Activated naive CD4-positive, alpha-beta T cell treated with anti-CD3 and anti-CD28 coated beads, Interleukin-2, amount 50 U/mL, for 16 hours (primary cell): Measurements from ENCODE around the gene BLACAT1.
"Not testable (repeated sequence)": the region's sequence is repeated elsewhere in the genome, so short reads cannot be mapped to it uniquely, and the experiment has no call there.

ENCODE experiments used
- DNase-seq: peaks from one replicate; pipeline ENCODE4 v3.0.0-alpha.2; 2020

Gene BLACAT1

DNA sequence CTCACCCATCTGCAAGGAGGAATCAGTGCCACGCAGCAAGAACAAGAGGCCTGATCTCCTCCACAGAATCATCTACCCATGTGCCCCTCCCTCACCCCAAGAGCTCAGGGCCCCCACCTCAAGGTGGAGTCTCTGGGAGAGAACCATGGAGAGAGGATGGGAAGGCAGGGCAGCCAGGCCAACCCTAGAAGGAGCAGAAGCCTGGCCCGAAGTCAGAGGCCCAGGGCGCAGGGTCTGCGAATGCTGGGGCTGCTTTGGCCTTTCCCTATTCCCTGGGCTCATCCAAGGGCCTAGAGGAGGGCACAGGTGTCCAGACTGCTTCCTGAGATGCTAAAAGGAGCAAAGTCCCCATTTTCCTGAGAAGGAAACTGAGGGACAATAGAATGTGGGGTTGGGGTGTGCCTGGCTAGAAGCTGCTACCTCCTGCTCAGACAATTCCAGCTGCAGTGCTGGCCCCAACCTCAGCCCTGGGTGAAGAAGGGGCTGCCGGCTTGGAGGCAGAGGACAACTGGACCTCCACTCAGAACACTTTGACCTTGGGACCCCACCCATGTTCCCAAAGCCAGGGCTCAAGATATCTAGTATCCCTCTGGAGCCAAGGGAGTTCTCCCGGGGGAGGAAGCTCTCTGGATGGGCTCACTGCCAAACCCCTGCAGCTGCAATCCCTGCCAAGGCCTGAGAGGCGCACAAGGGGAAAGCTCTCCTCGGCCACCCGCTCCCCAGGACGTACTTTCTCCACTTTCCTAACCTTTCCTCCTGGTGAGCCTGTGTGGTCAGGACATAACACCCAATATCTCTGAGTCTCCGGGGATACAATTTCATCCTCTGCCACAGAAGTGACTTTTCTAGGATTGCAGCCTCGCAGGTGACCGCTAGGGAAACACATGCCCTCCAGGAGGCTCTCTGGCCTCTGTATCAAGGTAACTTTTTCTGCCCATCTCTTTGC, 17.4 kb downstream of the BLACAT1 start:
- no peak for DNase-seq

DNA sequence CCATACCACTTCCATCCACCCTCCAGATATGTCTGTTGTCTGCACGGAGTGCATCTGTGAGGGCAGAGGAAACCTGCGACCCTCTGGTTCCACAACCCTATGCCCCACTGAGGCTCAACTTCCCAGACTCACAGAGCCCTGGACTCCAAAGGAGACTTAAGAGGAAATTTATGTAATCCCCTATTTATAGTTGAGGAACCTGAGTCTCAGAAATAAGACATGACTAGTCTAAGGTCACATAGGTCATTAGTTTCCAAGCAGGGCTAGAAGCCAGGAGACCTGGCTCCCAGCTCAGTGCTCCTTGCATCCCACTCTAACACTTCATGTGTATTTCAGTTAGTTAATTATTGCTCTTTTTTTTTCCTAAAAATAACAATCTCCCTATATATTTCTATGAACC, 18.3 kb downstream of the BLACAT1 start:
- no peak for DNase-seq

DNA sequence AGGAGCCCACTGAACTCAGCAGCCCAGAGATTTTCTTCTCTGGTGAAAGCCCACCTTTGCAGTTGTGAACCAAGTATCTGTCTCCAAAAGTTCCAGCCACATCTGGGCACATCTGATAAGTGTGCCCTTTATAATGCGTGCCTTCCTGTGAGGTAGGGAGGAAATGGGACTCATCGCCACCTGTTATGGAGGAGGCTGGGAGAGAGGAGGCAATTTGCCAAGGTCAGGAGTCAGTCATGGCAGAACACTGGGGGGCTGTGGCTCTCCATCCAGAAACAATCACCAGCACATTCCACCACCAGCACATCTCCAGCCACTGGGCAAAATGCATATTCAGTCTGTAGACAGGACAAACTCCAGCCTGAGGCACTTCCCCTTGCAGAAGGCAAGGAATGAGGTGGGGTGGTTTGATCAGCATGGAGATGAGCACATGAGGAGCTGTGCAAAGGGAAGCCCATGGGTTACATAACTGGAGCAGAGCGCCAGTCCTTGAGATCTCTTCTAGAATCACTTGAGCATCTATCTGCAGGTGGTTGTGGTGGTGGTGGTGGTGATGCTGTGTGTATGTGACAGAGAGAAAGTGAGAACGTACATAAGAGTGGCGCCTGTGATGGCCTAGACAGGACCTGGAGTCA, 19.0 kb downstream of the BLACAT1 start:
- no peak for DNase-seq

DNA sequence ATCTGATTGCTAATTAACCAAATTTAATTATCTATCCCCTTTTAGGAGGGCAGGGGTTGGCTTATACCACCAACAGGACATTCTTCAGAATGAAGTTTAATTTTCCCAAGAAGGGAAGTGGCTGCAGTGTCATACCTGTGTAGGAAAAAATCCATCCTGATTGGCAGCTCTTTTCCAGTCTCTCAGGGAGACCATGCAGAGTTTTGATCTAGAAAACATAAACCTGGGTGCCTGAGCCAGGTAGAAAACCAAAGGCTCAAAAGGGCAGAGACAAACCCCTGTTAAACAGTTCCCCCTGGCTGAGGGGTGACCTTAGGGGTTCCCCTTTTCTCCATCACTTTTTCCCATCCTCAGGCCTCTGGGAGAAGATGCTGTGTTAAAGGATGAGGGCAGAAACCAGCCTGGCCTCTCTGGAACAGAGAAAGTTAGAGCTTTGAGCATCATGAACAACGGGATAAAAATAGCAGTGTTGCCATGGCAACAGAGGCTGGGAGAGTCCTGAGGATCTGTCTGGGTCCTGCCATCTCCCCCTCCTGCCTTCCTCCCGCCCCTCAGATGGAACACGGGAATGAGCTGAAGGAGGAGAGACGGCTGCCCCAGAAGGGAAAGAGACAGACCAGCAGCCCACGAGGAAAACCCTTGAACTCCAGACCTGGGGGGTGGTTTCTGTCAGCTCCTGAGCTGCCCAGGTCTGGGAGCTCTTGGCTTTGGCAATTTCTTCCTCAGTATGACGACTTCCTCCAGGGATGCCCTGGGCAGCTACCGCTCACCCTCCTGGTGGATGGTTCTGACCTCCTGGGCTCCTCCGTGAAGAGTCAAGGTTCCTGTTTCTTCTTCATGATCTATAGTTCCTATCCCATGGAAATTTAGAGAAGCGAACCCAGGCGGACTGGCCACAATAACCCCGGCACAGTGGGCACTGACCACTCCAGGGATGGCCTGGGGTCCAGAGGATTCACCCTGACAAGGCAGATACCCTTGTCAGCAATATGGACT, 20.0 kb downstream of the BLACAT1 start:
- no peak for DNase-seq

DNA sequence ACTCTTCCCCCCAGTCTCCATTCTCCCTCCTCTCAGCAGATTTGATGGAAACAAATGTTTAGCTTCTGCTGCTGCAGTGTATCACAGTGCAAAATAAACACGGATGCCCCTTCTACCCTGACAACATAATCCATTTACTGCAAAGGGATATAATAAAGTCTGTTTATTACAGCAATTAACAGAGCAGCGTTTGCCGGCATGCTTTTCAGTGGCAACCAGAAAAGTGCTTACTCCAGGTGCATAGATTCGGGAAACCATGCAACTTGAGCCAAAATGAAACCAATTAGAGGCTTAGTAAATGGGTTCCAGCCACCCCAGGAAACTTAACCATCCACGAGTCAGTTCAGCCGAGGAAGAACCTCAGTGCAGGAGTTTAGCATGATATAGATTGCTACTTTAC, 21.1 kb downstream of the BLACAT1 start:
- no peak for DNase-seq

DNA sequence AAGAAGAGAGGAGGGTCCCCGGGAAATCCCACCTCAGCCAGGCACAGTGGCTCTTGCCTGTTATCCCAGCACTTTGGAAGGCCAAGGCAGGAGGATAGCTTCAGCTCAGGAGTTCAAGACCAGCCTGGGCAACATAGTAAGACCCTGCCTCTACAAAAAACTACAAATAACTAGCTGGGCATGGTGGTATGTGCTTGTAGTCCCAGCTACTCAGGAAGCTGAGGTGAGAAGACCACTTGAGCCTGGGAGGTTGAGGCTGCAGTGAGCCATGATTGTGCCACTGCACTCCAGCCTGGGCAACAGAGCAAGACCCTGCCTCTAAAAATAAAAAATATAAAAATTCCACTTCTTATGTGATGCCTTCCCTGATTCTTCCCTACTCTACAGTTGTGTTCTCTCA, 23.2 kb downstream of the BLACAT1 start:
- not testable (repeated sequence) for DNase-seq

DNA sequence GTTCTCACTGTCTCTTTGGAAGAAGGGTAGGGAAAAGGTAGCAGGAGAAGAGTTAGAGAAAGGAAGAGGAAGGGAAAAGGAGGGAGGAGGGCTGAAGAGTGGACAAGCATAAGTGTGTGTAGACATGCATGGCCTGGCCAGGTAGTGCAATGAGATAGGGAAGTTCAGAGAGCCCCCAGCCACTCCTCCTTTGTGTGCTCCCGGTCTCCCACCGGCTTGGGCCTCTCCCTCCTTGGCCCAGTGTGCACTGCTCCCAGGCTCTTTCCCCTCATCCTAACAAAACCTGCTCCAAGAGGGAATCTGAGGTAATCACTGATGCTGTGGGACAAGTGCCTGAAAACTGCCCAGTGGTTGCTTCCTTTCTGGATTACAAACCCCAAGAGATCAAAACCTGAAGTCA, 23.7 kb downstream of the BLACAT1 start:
- DNase-seq = no peak

DNA sequence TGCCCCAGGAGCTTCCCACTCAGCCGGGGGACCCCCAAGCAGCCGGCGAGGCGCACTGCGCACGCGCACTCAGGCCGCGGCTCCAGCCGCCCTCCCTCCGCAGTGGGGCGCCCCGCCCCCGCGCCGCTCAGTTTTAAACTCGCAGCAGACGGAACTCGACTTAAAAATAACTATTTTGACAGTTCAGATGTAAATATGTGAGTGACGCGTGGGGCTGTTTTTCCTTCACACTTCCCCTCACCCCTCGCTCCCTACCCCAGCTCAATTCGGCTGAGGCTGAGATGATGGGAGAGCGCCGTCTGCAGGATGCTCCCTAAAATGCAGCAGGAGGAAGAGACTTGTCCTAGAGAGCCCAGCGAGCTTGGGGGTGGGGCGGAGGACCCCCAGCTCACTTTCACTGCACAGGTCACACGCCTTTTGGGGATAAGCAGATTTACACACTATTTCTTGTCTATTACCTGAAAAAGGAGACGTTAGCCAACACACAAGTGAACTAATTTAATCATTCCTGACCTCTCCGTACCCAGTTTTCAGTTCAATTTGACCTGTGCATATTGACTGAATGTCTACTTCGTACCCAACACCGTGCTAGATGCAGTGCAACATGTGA, 25.0 kb downstream of the BLACAT1 start:
- DNase-seq = peak; percentile 66

DNA sequence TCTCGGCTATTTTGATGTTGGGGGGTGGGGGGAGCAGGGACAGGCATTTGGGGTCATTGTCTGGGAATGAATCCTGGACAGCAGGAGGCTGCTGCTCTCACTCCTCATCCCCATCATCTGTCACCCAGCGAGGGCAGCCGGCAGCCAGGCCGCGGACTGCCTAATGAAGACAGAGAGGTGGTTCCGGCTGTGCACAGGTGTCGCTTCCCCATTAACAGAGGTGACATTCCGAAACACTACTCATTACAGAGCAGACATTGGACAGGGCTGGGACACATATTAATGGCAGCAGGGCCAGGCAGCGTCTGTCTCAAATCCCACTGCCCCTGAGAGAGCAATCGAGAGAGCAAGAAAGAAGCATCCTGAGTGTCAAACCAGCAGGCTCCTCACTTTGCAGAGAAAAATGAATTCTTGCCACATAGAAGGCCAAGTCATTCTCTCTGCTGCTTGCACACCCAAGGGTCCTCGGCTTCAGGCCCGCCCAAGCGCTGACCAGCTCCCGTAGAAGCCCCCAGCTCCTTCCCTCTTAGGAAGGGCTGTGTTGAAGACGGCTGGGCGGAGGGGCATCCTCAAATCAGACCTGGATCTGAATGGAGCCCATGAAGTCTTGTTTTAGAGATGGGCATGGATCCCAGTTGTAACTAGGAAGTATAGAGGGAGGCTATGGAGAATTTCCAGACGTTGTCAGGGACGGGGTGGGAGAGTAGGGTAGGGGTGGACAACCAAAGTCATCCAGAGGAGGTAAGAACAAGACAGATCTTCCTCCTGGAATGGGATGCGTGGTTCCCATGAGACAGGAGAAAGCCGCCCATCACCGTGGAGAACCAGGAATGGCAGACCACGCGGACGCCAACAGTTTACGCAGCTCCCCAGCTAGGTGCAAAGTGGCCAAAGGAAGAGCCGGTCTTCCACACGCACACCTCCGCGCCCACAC, 25.8 kb downstream of the BLACAT1 start:
- DNase-seq = no peak

DNA sequence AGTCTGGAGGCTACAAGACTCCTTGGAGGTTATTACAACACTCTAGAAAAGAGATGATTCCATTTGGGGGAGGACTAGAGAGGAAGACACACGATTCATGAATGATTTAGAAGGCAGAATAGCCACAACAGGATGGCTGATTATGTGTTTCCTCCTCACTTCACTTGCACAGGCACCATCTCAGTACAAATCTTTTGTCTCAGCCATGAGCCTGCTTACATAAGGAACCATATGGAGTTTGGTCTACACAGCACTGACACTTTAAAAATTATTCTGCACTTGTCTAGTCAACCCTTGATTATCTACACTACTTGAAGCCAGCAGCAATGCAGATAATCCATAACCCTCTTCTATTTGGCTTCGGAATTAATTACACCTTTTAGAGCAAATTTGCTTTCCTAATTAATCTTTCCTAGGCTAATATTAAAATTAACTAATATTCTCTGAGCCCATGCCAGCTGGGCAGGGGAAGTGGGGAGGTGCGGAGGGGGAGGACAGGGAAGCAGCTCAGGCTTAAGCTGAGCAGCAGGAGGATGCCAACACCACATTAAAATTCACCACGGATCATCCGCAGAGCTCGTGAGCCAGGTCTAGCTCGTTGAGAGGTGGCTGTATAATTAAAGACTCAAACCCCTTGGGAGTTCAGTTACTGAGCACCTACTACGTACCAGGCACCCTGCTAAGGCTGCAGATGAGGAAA, 30.8 kb downstream of the BLACAT1 start:
- no peak for DNase-seq

DNA sequence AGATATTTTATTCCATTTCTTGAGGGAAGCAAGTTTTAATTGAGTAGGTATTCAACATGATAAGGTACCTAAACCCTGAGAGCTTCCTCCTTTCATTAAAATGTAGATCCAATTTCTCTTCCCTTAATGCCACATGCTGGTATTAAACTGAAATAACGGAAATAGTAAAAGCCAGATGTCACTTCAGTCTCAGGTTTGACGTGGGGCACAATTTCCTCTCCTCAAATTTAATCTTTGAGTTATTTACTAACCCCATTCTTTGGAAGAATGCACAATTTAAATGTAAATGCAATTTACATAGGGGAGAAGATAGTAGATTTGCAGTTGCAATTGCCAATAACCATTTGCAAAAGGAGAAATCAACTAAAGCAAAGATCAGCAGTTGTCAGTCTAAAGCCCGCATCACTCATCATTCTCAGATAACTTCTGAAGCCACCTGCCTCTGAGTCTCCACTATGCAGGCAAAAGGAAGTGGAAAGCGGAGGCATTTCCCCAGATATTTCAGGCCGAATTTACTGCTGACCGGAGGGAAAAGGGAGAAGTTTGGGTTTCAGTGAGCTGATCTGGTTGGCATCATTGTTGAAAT, 31.9 kb downstream of the BLACAT1 start:
- DNase-seq = no peak

DNA sequence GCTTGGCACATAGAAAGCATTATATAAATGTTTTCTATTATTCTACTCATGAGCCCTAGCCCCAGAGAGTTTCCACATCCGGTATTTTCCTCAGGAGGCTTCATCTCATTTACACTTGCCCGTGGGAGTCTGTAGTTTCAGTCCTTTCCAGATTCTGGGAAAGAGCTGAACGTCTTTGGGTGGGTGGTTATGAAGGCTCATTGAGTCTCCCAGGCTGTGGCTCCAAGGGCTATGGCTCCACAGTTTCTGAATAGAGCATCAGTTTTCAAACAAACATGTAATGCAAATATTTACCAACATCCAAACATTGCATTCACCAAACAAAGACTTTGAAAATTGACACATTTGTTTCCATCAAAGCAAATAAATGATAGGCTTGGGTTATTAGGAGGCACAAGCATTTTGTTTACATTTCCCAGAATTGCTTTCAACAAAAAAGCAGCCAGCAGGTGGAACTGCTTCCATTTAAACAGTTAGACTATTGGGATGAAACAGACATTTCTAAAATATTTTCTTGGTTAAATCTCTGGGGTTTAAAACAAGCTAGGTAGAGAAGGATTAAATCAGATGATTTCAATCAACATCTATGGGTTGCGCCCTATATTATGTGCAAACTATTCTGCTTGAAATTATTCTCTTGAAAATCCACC, 32.7 kb downstream of the BLACAT1 start:
- no peak for DNase-seq

DNA sequence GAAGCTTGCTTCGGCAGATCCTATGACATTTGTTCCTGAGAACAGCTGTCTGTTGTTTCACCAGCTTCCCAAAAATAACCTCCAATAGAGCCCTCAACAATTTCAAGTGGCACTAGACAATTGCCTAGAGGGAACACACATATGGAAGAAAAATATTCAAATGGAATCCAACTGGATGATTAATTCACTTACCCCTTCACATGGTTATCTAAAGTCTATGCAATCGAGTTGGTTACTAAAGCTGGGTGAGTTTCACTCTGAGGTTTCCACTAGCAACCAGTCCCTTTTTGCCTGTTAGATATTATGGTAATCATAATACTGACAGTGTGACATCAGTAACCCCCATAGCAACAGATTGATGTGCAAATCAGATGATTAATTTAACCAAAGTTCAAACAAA, 34.0 kb downstream of the BLACAT1 start, which contains the start of gene LEMD1:
Gene LEMD1 (minus strand): TSS at position 259 of the 400 bp plus-strand sequence. CDS start 1,520 bp downstream, outside the sequence.
- no peak for DNase-seq

DNA sequence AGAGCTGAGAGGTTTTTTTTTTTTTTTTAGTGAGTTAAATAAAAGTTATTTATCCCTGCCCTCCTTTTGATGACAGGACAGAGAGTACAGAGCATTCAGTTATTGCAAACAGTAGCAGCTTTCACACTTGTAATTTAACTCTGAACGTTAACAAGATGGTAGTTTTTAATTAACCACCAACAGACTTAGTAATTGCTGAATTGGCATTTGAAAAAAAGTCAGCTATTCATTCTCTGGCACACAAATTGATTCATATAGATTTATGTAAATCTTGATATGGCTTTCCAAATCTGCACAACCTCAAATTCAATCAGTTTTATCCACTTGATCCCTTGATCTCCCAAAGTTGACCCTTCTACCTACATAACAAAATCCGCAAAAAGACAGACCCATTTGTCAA, 34.9 kb downstream of the BLACAT1 start:
- no peak for DNase-seq

DNA sequence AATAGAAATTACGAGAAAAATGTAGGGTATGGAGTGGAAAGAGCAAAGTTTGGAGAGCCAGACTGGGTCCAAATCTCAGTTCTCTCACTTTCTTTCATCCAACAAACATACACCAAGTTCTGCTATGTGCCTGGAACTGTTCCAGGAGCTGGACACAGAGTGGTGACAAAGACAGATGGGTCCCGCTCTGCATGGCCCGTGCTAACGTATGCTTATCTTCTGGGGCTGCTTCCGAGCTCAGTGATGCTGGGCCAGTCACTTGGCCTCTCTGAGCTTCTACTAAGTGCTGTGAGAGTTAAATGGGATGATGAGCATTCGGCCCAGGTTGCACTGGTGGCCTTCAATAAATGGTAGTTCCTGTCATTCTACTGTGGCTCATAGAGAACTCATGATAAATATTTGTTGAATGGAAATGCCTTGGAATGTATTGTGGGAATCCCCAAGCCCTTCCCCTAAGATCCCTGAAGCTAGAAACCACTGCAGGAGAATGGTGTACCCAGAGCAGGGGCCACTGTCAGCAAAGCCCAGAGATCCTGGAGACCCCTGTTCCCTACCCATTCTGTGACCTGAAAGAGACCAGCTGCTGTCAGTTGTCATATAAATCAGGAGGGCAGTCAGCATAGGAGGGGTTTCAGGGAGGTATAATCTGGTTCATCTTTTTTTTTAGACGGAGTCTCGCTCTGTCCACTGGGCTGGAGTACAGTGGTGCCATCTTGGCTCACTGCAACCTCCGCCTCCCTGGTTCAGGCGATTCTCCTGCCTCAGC, 37.8 kb downstream of the BLACAT1 start:
- no peak for DNase-seq

DNA sequence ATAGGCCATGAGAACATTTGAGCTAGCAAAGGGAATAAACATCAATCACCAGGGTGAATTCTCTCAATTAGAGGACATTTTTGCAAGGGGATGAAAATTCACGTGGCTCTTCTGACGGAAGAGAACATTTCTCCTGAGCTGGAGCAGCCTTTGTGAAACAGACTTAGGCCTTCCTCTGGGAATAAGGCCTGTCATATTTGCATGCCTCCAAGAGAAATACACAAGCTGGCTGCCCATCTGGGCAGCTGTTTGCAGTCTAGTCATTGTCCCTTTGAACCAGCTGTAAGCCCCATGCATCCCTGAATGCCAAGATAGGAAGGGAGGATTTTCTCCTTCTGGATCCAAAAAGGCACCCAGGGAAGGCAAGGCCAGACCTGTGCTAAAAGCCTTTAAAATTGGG, 39.5 kb downstream of the BLACAT1 start:
- DNase-seq = no peak

DNA sequence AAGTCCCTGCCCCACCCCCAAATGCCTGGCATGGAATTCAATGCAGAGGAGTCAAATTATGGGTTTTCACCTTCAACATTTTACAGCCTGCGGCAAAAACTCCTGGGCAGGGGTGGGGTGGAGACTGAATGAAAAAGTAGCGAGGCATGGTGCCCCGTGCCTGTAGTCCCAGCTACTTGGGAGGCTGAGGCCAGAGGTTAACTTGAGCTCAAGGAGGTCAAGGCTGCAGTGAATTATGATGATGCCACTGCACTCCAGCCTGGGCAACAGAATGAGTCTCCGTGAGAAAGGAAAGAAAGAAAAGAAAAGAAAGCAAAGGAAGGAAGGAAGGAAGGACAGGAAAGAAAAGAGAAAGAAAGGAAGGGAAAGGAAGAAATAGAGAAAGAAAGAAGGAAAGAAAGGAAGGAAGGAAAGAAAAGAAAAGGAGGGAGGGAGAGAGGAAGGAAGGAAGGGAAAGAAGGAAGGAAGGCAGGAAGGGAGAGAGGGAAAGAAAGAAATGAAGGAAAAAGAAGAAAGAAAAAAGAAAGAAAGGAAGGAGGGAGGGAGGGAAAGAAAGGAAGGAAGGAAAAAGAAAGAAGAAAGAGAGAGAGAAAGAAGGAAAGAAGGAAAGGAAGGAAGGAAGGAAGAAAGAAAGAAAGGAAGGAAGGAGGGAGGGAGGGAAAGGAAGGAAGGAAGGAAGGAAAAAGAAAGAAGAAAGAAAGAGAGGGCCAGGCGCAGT, 45.1 kb downstream of the BLACAT1 start:
- DNase-seq = no peak

DNA sequence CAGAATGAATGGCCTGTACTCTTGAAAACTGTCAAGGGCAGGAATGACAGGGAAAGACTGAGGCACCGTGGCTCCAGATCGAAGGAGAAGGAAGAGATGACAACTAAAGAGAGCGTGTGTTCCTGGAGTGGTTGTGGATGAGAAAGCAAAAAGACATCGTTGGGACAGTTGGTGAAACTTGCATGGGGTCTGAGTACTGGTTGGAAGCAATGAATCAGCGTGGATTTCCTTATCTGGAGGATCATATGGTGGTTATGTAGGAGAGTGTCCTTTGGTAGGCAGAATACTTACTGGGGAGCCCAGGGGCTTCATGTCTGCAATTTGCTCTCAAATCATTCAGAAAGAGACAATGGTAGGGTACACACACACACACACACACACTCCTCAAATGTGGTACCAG, 47.9 kb downstream of the BLACAT1 start:
- DNase-seq = no peak
